Mesenchymal stem cell (in vitro differentiated cells and primary cell): ENCODE results near the gene PPP2R2D.

Experiments used
- DNase-seq: peaks from one replicate; pipeline ENCODE4 v3.0.0-alpha.2; 2013
- H2AFZ ChIP-seq: one replicate; pipeline ENCODE4 v1.6.1; 2013; ENCODE audit warnings: low read depth, mild to moderate bottlenecking, control low read depth, inconsistent platforms, low read length, moderate library complexity
- H2AK5ac ChIP-seq: 2 replicates; pipeline ENCODE4 v1.6.1; 2013; ENCODE audit warnings: low read length, moderate library complexity, mild to moderate bottlenecking, inconsistent platforms; ENCODE audit not compliant: severe bottlenecking
- H2BK120ac ChIP-seq: one replicate; pipeline ENCODE4 v1.6.1; 2013; ENCODE audit warnings: low read depth, mild to moderate bottlenecking, inconsistent platforms, low read length, moderate library complexity
- H2BK12ac ChIP-seq, 2 experiments: one replicate each; pipeline ENCODE4 v1.6.1; 2013; ENCODE audit warnings: inconsistent platforms in 2 of 2, low read length in 2 of 2, mild to moderate bottlenecking in 2 of 2, moderate library complexity in 2 of 2, control low read depth in 1 of 2
- H2BK15ac ChIP-seq: one replicate; pipeline ENCODE4 v1.6.1; 2013; ENCODE audit warnings: mild to moderate bottlenecking, low read depth, inconsistent platforms; ENCODE audit not compliant: poor library complexity, severe bottlenecking
- H2BK5ac ChIP-seq: 2 replicates; pipeline ENCODE4 v1.6.1; 2013; ENCODE audit warnings: low read depth, mild to moderate bottlenecking, low read length, control low read depth, inconsistent platforms; ENCODE audit not compliant: poor library complexity, severe bottlenecking
- H3K14ac ChIP-seq, 2 experiments: one replicate each; pipeline ENCODE4 v1.6.1; 2013; ENCODE audit warnings: inconsistent platforms in 2 of 2, low read length in 2 of 2, control low read depth in 1 of 2, mild to moderate bottlenecking in 1 of 2, moderate library complexity in 1 of 2
- H3K18ac ChIP-seq, 2 experiments: one replicate each; pipeline ENCODE4 v1.6.1; 2013; ENCODE audit warnings: inconsistent platforms in 2 of 2, low read length in 2 of 2, control low read depth in 1 of 2, low read depth in 1 of 2, mild to moderate bottlenecking in 1 of 2
- H3K23ac ChIP-seq, 2 experiments: one replicate each; pipeline ENCODE4 v1.6.1; 2013; ENCODE audit warnings: inconsistent platforms in 2 of 2, low read length in 2 of 2, mild to moderate bottlenecking in 2 of 2, moderate library complexity in 2 of 2, control low read depth in 1 of 2
- H3K27ac ChIP-seq: 2 replicates; pipeline ENCODE4 v1.5.1; 2013; ENCODE audit warnings: mild to moderate bottlenecking, moderate library complexity, low read length, control low read depth, inconsistent platforms; ENCODE audit not compliant: poor library complexity, severe bottlenecking
- H3K27me3 ChIP-seq, 2 experiments: 2 replicates each; pipeline versions ENCODE4 v1.6.1 to v1.7.0; 2013; ENCODE audit warnings: low read length in 2 of 2, mild to moderate bottlenecking in 2 of 2, moderate library complexity in 2 of 2, control low read depth in 1 of 2, inconsistent platforms in 1 of 2; ENCODE audit not compliant: control insufficient read depth in 1 of 2, insufficient read depth in 1 of 2
- H3K36me3 ChIP-seq, 2 experiments: 2 replicates each; pipeline versions ENCODE4 v1.6.1 to v1.7.0; 2013; ENCODE audit warnings: low read length in 2 of 2, control low read depth in 1 of 2, inconsistent platforms in 1 of 2, low read depth in 1 of 2, mild to moderate bottlenecking in 1 of 2; ENCODE audit not compliant: insufficient read depth in 2 of 2, control insufficient read depth in 1 of 2
- H3K4ac ChIP-seq, 2 experiments: one replicate each; pipeline ENCODE4 v1.6.1; 2013; ENCODE audit warnings: inconsistent platforms in 2 of 2, low read length in 2 of 2, mild to moderate bottlenecking in 2 of 2, moderate library complexity in 2 of 2, control low read depth in 1 of 2, low read depth in 1 of 2
- H3K4me1 ChIP-seq: 2 replicates; pipeline ENCODE4 v1.6.1; 2013; ENCODE audit warnings: low read depth, low read length, control low read depth; ENCODE audit not compliant: control insufficient read depth, insufficient read depth
- H3K4me2 ChIP-seq: 2 replicates; pipeline ENCODE4 v1.6.1; 2013; ENCODE audit warnings: low read length, mild to moderate bottlenecking, inconsistent platforms; ENCODE audit not compliant: poor library complexity, severe bottlenecking
- H3K4me3 ChIP-seq, 2 experiments: 2 replicates each; pipeline versions ENCODE4 v1.5.1 to v1.7.0; 2013; ENCODE audit warnings: low read length in 2 of 2, mild to moderate bottlenecking in 2 of 2, control low read depth in 1 of 2, low read depth in 1 of 2; ENCODE audit not compliant: insufficient read depth in 1 of 2
- H3K79me1 ChIP-seq: replicated peaks from 2 replicates; pipeline ENCODE4 v1.6.1; 2013; ENCODE audit warnings: mild to moderate bottlenecking, control low read depth, low read length, inconsistent platforms; ENCODE audit not compliant: poor library complexity, severe bottlenecking
- H3K9ac ChIP-seq: 2 replicates; pipeline ENCODE4 v1.7.0; 2013; ENCODE audit warnings: mild to moderate bottlenecking, low read length, moderate library complexity
- H3K9me3 ChIP-seq: 2 replicates; pipeline ENCODE4 v1.7.0; 2013; ENCODE audit warnings: mild to moderate bottlenecking, low read length; ENCODE audit not compliant: control insufficient read depth
- H4K8ac ChIP-seq: one replicate; pipeline ENCODE4 v1.6.1; 2013; ENCODE audit warnings: inconsistent platforms, mild to moderate bottlenecking, low read length, moderate library complexity
- H4K91ac ChIP-seq: one replicate; pipeline ENCODE4 v1.6.1; 2013; ENCODE audit warnings: mild to moderate bottlenecking, low read length, inconsistent platforms
- WGBS: methylation state at CpG from one replicate; pipeline ENCODE4 v1.1.7; 2013; ENCODE audit warnings: mixed read lengths; 5-methylcytosine and 5-hydroxymethylcytosine counted together

The PPP2R2D gene

DNA sequence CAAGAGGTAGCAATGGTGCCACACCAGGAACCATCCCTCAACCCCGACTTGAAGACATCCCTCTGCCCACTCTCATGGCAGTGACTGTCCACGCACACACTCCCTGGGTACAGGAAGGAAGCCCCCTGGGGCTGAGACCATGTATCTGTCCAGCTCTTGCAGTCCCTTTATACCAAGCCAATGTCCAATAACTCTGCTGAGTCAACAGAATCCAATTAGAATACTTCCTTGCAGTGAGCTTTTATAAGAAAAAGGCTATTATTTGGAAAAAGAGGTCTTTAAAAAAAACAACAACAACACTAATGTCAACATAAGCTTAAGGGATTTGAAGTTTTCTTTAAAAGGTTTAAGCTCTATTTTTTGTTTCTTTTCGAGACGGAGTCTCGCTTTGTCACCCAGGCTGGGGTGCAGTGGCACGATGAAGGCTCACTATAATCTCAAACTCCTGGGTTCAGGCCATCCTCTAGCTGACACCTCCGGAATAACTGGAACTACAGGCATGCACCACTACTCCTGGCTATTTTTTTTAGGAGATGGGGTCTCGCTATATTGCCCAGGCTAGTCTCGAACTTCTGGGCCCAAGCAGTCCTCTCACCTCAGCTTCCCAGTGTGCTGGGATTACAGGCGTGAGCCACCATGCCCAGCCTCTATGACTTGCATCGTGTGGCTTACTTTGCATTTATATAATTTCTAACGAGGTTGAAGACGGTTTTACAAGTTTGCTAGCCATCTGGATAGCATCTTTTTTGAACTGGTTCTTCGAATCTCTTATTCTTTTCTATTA is 73.4 kb downstream of the PPP2R2D start:
- H3K18ac ChIP-seq: no peak overlapping the region
- H3K23ac ChIP-seq: no peak overlapping the region
- no peak overlapping the region for H2BK120ac ChIP-seq
- no peak overlapping the region for H2BK5ac ChIP-seq
- no peak overlapping the region for H2BK15ac ChIP-seq
- no peak overlapping the region for H4K91ac ChIP-seq
- H3K4me1 ChIP-seq: peaks cover 25% of the 10 kb centered on the region
- DNase-seq: no peak
- H3K4me2 ChIP-seq: no peak overlapping the region
- H3K79me1 ChIP-seq: peaks cover 30% of the 10 kb centered on the region
- H3K9me3 ChIP-seq: no peaks in the 10 kb centered on the region
- H2AFZ ChIP-seq: no peak overlapping the region
- H2BK12ac ChIP-seq: no peak overlapping the region
- no peak overlapping the region for H3K27ac ChIP-seq
- no peak overlapping the region for H2AK5ac ChIP-seq
- 89% methylated on average over 13 of the region's 14 CpGs for WGBS
- no peak overlapping the region for H3K9ac ChIP-seq
- H3K4me3 ChIP-seq: no peak overlapping the region
- no peak overlapping the region for H3K4ac ChIP-seq
- H3K14ac ChIP-seq: no peak overlapping the region
- no peak overlapping the region for H4K8ac ChIP-seq
- H3K36me3 ChIP-seq: peaks cover 37 to 38% of the 10 kb centered on the region in 2 experiments
- H3K27me3 ChIP-seq: no peaks in the 10 kb centered on the region

GRCh38 chr10:131975003-131975402 is 74.2 kb downstream of the PPP2R2D start:
- no peaks in the 10 kb centered on the region for H3K9me3 ChIP-seq
- no peak overlapping the region for H2BK5ac ChIP-seq
- H3K4me2 ChIP-seq: no peak overlapping the region
- no peak overlapping the region for H4K8ac ChIP-seq
- H3K14ac ChIP-seq: no peak overlapping the region
- peaks cover 31% of the 10 kb centered on the region for H3K4me1 ChIP-seq
- H2AK5ac ChIP-seq: no peak overlapping the region
- no peak overlapping the region for H2AFZ ChIP-seq
- no peak overlapping the region for H3K27ac ChIP-seq
- H3K23ac ChIP-seq: no peak overlapping the region
- WGBS: 82% methylated on average over 5 of the region's 6 CpGs
- H3K4ac ChIP-seq: no peak overlapping the region
- no peak overlapping the region for H2BK120ac ChIP-seq
- no peaks in the 10 kb centered on the region for H3K27me3 ChIP-seq
- no peak overlapping the region for H3K9ac ChIP-seq
- no peak overlapping the region for H3K4me3 ChIP-seq
- no peak overlapping the region for H4K91ac ChIP-seq
- peaks cover 32% of the 10 kb centered on the region for H3K79me1 ChIP-seq
- no peak overlapping the region for H2BK15ac ChIP-seq
- H3K18ac ChIP-seq: no peak overlapping the region
- H2BK12ac ChIP-seq: no peak overlapping the region
- no peak for DNase-seq
- peaks cover 30% of the 10 kb centered on the region in 2 experiments for H3K36me3 ChIP-seq

GRCh38 chr10:131975796-131976195 is 75.0 kb downstream of the PPP2R2D start:
- no peak overlapping the region for H3K4ac ChIP-seq
- no peaks in the 10 kb centered on the region for H3K27me3 ChIP-seq
- H3K27ac ChIP-seq: no peak overlapping the region
- no peak overlapping the region for H2BK5ac ChIP-seq
- no peak overlapping the region for H3K4me2 ChIP-seq
- no peak overlapping the region for H2BK120ac ChIP-seq
- H2BK12ac ChIP-seq: no peak overlapping the region
- H3K23ac ChIP-seq: no peak overlapping the region
- H3K36me3 ChIP-seq: peaks cover 22% of the 10 kb centered on the region in 2 experiments
- no peak for DNase-seq
- no peak overlapping the region for H2BK15ac ChIP-seq
- H3K4me1 ChIP-seq: peaks cover 34% of the 10 kb centered on the region
- H3K9me3 ChIP-seq: no peaks in the 10 kb centered on the region
- no peak overlapping the region for H3K4me3 ChIP-seq
- H3K18ac ChIP-seq: no peak overlapping the region
- 96% methylated on average over 10 of the region's 10 CpGs for WGBS
- peaks cover 26% of the 10 kb centered on the region for H3K79me1 ChIP-seq
- H2AFZ ChIP-seq: no peak overlapping the region
- H4K8ac ChIP-seq: no peak overlapping the region
- no peak overlapping the region for H3K9ac ChIP-seq
- no peak overlapping the region for H4K91ac ChIP-seq
- H3K14ac ChIP-seq: no peak overlapping the region
- H2AK5ac ChIP-seq: no peak overlapping the region

DNA sequence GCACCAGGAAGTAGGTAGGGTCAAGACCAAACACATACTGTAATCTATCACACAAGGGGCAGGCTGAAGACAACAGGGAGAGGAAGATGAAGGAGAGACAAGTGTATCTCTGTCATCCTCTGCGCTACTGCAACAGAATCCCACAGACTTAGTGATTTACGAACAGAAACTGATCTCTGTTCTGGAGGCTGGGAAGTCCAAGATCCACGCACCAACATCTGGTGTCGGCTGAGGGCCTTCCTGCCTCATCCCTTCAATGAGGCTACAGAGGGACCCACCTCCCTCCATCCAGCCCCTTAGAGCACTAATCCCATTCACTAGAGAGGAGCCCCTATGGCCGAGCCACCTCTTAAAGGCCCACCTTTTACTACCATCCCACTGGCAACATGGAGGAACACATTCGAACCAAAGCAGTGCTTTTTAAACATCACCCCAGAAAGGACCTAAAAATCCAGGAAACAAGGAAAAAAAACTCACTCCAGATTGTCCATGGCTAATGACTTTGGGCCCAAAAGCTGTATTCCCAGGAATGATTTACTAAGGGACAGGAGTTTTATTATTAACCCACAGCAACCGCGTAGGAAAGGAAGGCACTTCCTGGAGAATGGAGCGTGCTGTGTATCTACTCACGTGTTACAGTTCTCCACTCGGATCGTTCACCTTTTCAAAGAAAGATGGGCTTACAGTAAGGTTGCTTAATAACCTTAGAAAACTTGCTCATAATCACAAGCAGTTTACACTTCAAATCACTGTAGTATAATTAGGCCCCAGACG is 76.7 kb downstream of the PPP2R2D start:
- 85% methylated on average over 13 of the region's 13 CpGs for WGBS
- no peak for DNase-seq
- Histone ChIP-seq H2BK15ac (no peak overlapping the region), H3K14ac (no peak overlapping the region), H3K36me3 (peaks cover 5 to 9% of the 10 kb centered on the region in 2 experiments), H3K27me3 (no peaks in the 10 kb centered on the region), H3K23ac (no peak overlapping the region), H3K4ac (no peak overlapping the region), H3K18ac (no peak overlapping the region), H2BK12ac (no peak overlapping the region), H2AK5ac (peak overlapping the region; percentile 40), H4K91ac (no peak overlapping the region), H3K4me2 (peak overlapping the region; percentile 38), H3K79me1 (peaks cover 21% of the 10 kb centered on the region), H3K4me1 (peaks cover 37% of the 10 kb centered on the region), H3K9ac (no peak overlapping the region), H3K27ac (peak overlapping the region; percentile 72), H3K9me3 (no peaks in the 10 kb centered on the region), H2AFZ (no peak overlapping the region), H2BK5ac (no peak overlapping the region), H3K4me3 (no peak overlapping the region), H4K8ac (no peak overlapping the region), H2BK120ac (no peak overlapping the region)
